ENCODE results near the gene PCSK6.

The PCSK6 gene

GRCh38 chr15:101381671-101382212 is 107.8 kb downstream of the PCSK6 start:
- H3K9me3 ChIP-seq (ENCODE audit: control insufficient read depth, insufficient read depth, low read length): no peaks in the 10 kb centered on the region
- no peaks in the 10 kb centered on the region for H3K4me1 ChIP-seq (ENCODE audit: control insufficient read depth, low read length)
- no peaks in the 10 kb centered on the region for H3K9me2 ChIP-seq (replicated peaks; ENCODE audit: control insufficient read depth, low read length)
- no peaks in the 10 kb centered on the region for H3K79me2 ChIP-seq (ENCODE audit: control insufficient read depth, low read length)
- H3K4me3 ChIP-seq (ENCODE audit: low read length): no peak overlapping the region
- no peaks in the 10 kb centered on the region for H4K20me1 ChIP-seq (ENCODE audit: control insufficient read depth, insufficient read depth, low read depth, low read length)
- H3K27me3 ChIP-seq (ENCODE audit: control insufficient read depth, low read length): no peaks in the 10 kb centered on the region
- H3K36me3 ChIP-seq (ENCODE audit: control insufficient read depth, low read length): no peaks in the 10 kb centered on the region
- no peak overlapping the region for H3K27ac ChIP-seq (ENCODE audit: low read depth, low read length)
- no peaks in the 10 kb centered on the region for H3F3A ChIP-seq (ENCODE audit: control insufficient read depth, insufficient read depth)
- H3K4me2 ChIP-seq (ENCODE audit: low read length): no peak overlapping the region
- TF ChIP-seq CTCF (IDR thresholded peaks at IDR 0.05; ENCODE audit: low read depth, low read length, poor library complexity, severe bottlenecking) (no peak), EZH2phosphoT487 (IDR thresholded peaks at IDR 0.05; ENCODE audit: borderline replicate concordance, low read length) (no peak)

- no peak for TF ChIP-seq CTCF (IDR thresholded peaks at IDR 0.05; ENCODE audit: low read depth, low read length, poor library complexity, severe bottlenecking)
- Histone ChIP-seq H3F3A (ENCODE audit: control insufficient read depth, insufficient read depth) (no peaks in the 10 kb centered on the region), H3K9me2 (replicated peaks; ENCODE audit: control insufficient read depth, low read length) (no peaks in the 10 kb centered on the region), H3K27ac (ENCODE audit: low read depth, low read length) (no peak overlapping the region), H4K20me1 (ENCODE audit: control insufficient read depth, insufficient read depth, low read depth, low read length) (no peaks in the 10 kb centered on the region), H3K4me1 (ENCODE audit: control insufficient read depth, low read length) (no peaks in the 10 kb centered on the region), H3K36me3 (ENCODE audit: control insufficient read depth, low read length) (no peaks in the 10 kb centered on the region), H3K79me2 (ENCODE audit: control insufficient read depth, low read length) (no peaks in the 10 kb centered on the region), H3K27me3 (ENCODE audit: control insufficient read depth, low read length) (no peaks in the 10 kb centered on the region), H3K9me3 (ENCODE audit: control insufficient read depth, insufficient read depth, low read length) (no peaks in the 10 kb centered on the region), H3K4me2 (ENCODE audit: low read length) (no peak overlapping the region), H3K4me3 (ENCODE audit: low read length) (no peak overlapping the region)
Observed at GRCh38 chr15:101380146-101380545, 109.4 kb downstream of the PCSK6 start.

GRCh38 chr15:101379647-101380046 is 109.9 kb downstream of the PCSK6 start:
- Histone ChIP-seq H3K4me2 (ENCODE audit: low read length) (no peak overlapping the region), H3K9me3 (ENCODE audit: control insufficient read depth, insufficient read depth, low read length) (no peaks in the 10 kb centered on the region), H3K4me3 (ENCODE audit: low read length) (no peak overlapping the region), H3K4me1 (ENCODE audit: control insufficient read depth, low read length) (no peaks in the 10 kb centered on the region), H3K27me3 (ENCODE audit: control insufficient read depth, low read length) (no peaks in the 10 kb centered on the region), H3F3A (ENCODE audit: control insufficient read depth, insufficient read depth) (no peaks in the 10 kb centered on the region), H3K27ac (ENCODE audit: low read depth, low read length) (no peak overlapping the region), H3K9me2 (replicated peaks; ENCODE audit: control insufficient read depth, low read length) (no peaks in the 10 kb centered on the region), H3K79me2 (ENCODE audit: control insufficient read depth, low read length) (no peaks in the 10 kb centered on the region), H4K20me1 (ENCODE audit: control insufficient read depth, insufficient read depth, low read depth, low read length) (no peaks in the 10 kb centered on the region), H3K36me3 (ENCODE audit: control insufficient read depth, low read length) (no peaks in the 10 kb centered on the region)
- TF ChIP-seq EZH2phosphoT487 (IDR thresholded peaks at IDR 0.05; ENCODE audit: borderline replicate concordance, low read length) (no peak), CTCF (IDR thresholded peaks at IDR 0.05; ENCODE audit: low read depth, low read length, poor library complexity, severe bottlenecking) (no peak)
